ENCODE data around the gene TMC2. TPM values are rescaled to one million over a fixed set of nuclear protein-coding genes. Genes with fewer than 3 reads are reported as not detected.
A peak's percentile ranks its signal among the peaks of the same experiment; 100 is the strongest.

Gene TMC2
- total and polyA plus RNA-seq, 2 of the 4 experiments (the other 2 are of a cell fraction): not detected

DNA sequence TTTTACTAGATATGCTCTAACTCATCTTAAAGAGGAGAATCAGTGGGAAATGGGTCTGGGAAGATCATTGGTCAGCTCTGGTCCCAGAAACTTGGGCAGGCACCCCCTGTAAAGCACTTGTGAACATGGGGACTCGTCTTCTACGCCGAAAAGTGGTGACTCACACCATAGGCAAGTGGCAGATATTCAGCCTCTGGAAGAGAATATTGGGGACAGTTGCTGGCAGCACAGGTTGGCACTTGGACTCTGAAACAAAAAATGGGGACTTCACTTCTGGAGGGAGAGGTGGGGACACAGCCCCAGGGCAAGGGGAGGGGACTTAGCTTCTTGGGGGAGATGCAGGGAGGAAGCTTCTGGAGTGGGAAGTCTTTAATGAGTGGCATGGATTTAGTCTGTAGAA is 15.8 kb upstream of the TMC2 start:
- BruUV-seq (replicated peaks): no TSS peak
- Histone ChIP-seq H3K4ac (ENCODE audit: low read depth, low read length) (peak overlapping the region; percentile 34), H4K8ac (ENCODE audit: low read depth in 2 of 2, low read length in 2 of 2) (no peak overlapping the region), H3K79me1 (ENCODE audit: low read depth in 1 of 2, low read length in 2 of 2) (peaks cover 4 to 27% of the 10 kb centered on the region in 2 experiments; a peak in 3 of 4 replicates), H3K56ac (ENCODE audit: extremely low read depth, insufficient read depth, low read length) (no peak overlapping the region), H3K23ac (ENCODE audit: low read depth, low read length) (0 out of 2 replicates have a peak overlapping the region, but pooled peaks have one; percentile 28), H2BK5ac (ENCODE audit: low read depth, low read length, poor library complexity, severe bottlenecking) (no peak overlapping the region), H4K20me1 (ENCODE audit: insufficient read depth, low read length) (no peaks in the 10 kb centered on the region), H3K4me3 (ENCODE audit: insufficient read depth, low read depth, low read length) (no peak overlapping the region), H2AFZ (replicated peaks; ENCODE audit: low read length, poor library complexity) (peak overlapping the region; percentile 45), H3K9me3 (ENCODE audit: control insufficient read depth, insufficient read depth, low read length) (no peaks in the 10 kb centered on the region), H3K4me1 (ENCODE audit: control insufficient read depth, insufficient read depth, low read length) (peaks cover 8% of the 10 kb centered on the region), H2BK20ac (ENCODE audit: low read depth, low read length) (peak overlapping the region; percentile 59), H3K4me2 (ENCODE audit: low read depth, low read length) (peak overlapping the region; percentile 36; the same call in 1 of the 2 replicates), H3K36me3 (ENCODE audit: control insufficient read depth, insufficient read depth, low read length) (no peaks in the 10 kb centered on the region; the same call in 1 of the 2 replicates), H4K5ac (ENCODE audit: low read depth, low read length) (no peak overlapping the region), H3K27ac (ENCODE audit: insufficient read depth, low read length) (no peak overlapping the region), H2BK15ac (ENCODE audit: low read depth, low read length) (no peak overlapping the region; the same call in 2 of the 3 replicates), H3K9me1 (ENCODE audit: insufficient read depth, low read length) (peaks cover 28% of the 10 kb centered on the region), H3K14ac (replicated peaks; ENCODE audit: low read depth, low read length) (no peak overlapping the region), H2BK120ac (ENCODE audit: low read depth, low read length) (peak overlapping the region; percentile 42), H3K27me3 (ENCODE audit: control insufficient read depth, insufficient read depth, low read length) (no peaks in the 10 kb centered on the region), H2AK5ac (ENCODE audit: low read depth, low read length) (no peak overlapping the region), H3K9ac (ENCODE audit: low read depth, low read length) (no peak overlapping the region), H3K18ac (ENCODE audit: low read depth, low read length) (no peak overlapping the region), H2AK9ac (replicated peaks; ENCODE audit: low read depth, low read length, poor library complexity) (peak overlapping the region; percentile 66), H4K91ac (ENCODE audit: insufficient read depth, low read depth, low read length) (peak overlapping the region; percentile 34; the same call in 1 of the 2 replicates)
- TF ChIP-seq CTCF (conservative IDR thresholded peaks at IDR 0.05; ENCODE audit: low read depth, low read length) (no peak), NFE2L2 (IDR thresholded peaks at IDR 0.05; ENCODE audit: low read depth, low read length) (no peak), POLR2A (IDR thresholded peaks at IDR 0.05; ENCODE audit: low read depth, low read length) (no peak), BHLHE40 (IDR thresholded peaks at IDR 0.05; ENCODE audit: low read depth, low read length) (no peak), CEBPB (IDR thresholded peaks at IDR 0.05; ENCODE audit: low read depth, low read length) (no peak), MAZ (IDR thresholded peaks at IDR 0.05; ENCODE audit: borderline replicate concordance, low read depth, low read length) (no peak), MAFK (IDR thresholded peaks at IDR 0.05; ENCODE audit: low read depth, low read length) (no peak), CHD1 (IDR thresholded peaks at IDR 0.05; ENCODE audit: low read depth, low read length) (no peak), FOS (IDR thresholded peaks at IDR 0.05; ENCODE audit: low read depth, low read length) (no peak), RCOR1 (IDR thresholded peaks at IDR 0.05; ENCODE audit: insufficient replicate concordance, low read length) (no peak), SMC3 (IDR thresholded peaks at IDR 0.05; ENCODE audit: low read depth, low read length) (no peak), ELK1 (IDR thresholded peaks at IDR 0.05; ENCODE audit: borderline replicate concordance, low read depth, low read length) (no peak)
- intact Hi-C loops (cut with micrococcal nuclease) (no loop called here), dilution Hi-C loops (cut with HindIII; ENCODE audit: low sequenced_read_pairs, unreplicated experiment) (no loop called here), in situ Hi-C loops (cut with MboI; ENCODE audit: low sequenced_read_pairs) (loop anchor here (25.0 kb wide), 1 partner anchor 317 kb away; the partner anchor contains the start of genes PCED1A and VPS16)
- ATAC-seq (ENCODE audit: low read depth) (no peak), DNase-seq (no peak)
- 95% methylated on average over 3 of the region's 3 CpGs; no CpG with 5 or more reads in 1 of the 2 experiments for WGBS, 2 experiments (ENCODE audit: extremely low coverage in 2 of 2, insufficient read length in 1 of 2)
- CTCF ChIA-PET: no interaction called here
- POLR2A ChIA-PET (ENCODE audit: unreplicated experiment): no interaction called here
